GM12878 (cell line): ENCODE measurements around the gene CLEC1A. TPM values are rescaled to one million over a fixed set of nuclear protein-coding genes. Genes with fewer than 3 reads are reported as not detected.

Experiments
- ATAC-seq: fragments of 200-7000 bp; cut with Tn5 transposase; 3 replicates; pipeline ENCODE4 v1.9.1; 2020; ENCODE audit warnings: mild to moderate bottlenecking, moderate library complexity
- BruUV-seq: library from RNA; stranded (reverse); fragments of 400-500 nt; replicated peaks from 2 replicates; lab custom pipeline; 2021; lab: Mats Ljungman, UMichigan
- CTCF ChIA-PET: fragments of 300-600 bp; sonication (Branson Sonifier 250); formaldehyde crosslinking; extraction: SDS; loops from one replicate; lab custom pipeline; 2021; ENCODE audit warnings: inconsistent platforms; lab: Yijun Ruan, JAX
- POLR2A ChIA-PET: fragments of 350-600 bp; formaldehyde crosslinking; extraction: SDS; loops from one replicate; lab custom pipeline; 2021; ENCODE audit warnings: inconsistent platforms; lab: Charles Lee
- RAD21 ChIA-PET: fragments of 300-600 bp; sonication (Branson Sonifier 250); formaldehyde crosslinking; loops from one replicate; lab custom pipeline; 2023; ENCODE audit warnings: antibody characterized with exemption; ENCODE audit not compliant: unreplicated experiment; lab: Charles Lee
- SMC1A ChIA-PET: fragments of 300-600 bp; sonication (Branson Sonifier 250); formaldehyde crosslinking; loops from one replicate; lab custom pipeline; 2023; ENCODE audit not compliant: unreplicated experiment, uncharacterized antibody; lab: Charles Lee
- DNase-seq: peaks from one replicate; pipeline ENCODE4 v3.0.0-alpha.2; 2011; ENCODE audit warnings: low read depth, low spot score
- FAIRE-seq: peaks from 3 replicates; lab custom pipeline; 2011; peaks lifted over from hg19 to GRCh38; lab: Jason Lieb, UNC
- H2AFZ ChIP-seq: 2 replicates; pipeline ENCODE4 v1.6.0; 2011; ENCODE audit warnings: low read depth, low read length, control low read depth; ENCODE audit not compliant: control insufficient read depth
- H3K27ac ChIP-seq: 2 replicates; pipeline ENCODE4 v1.5.1; 2011; ENCODE audit warnings: control low read depth; ENCODE audit not compliant: control insufficient read depth, insufficient read depth
- H3K27me3 ChIP-seq, 2 experiments: replicated peaks in 1 of 2; 2 replicates each; pipeline versions ENCODE4 v1.6.0 to v1.6.1; 2011; ENCODE audit warnings: low read length in 1 of 2; ENCODE audit not compliant: control insufficient read depth in 2 of 2, insufficient read depth in 2 of 2
- H3K36me3 ChIP-seq, 2 experiments: 2 replicates each; pipeline ENCODE4 v1.5.1; 2011; ENCODE audit warnings: low read length in 1 of 2; ENCODE audit not compliant: control insufficient read depth in 2 of 2, insufficient read depth in 2 of 2
- H3K4me1 ChIP-seq: 2 replicates; pipeline ENCODE4 v1.6.1; 2011; ENCODE audit warnings: mild to moderate bottlenecking, low read length, moderate library complexity, mixed read lengths; ENCODE audit not compliant: control insufficient read depth, insufficient read depth
- H3K4me2 ChIP-seq: 2 replicates; pipeline ENCODE4 v1.6.0; 2011; ENCODE audit warnings: control low read depth; ENCODE audit not compliant: control insufficient read depth, insufficient read depth
- H3K4me3 ChIP-seq: fragments of 200-600 bp; sonication (generic); 2 replicates; pipeline ENCODE4 v1.5.1; 2016
- H3K79me2 ChIP-seq: 2 replicates; pipeline ENCODE4 v1.6.0; 2011; ENCODE audit warnings: low read length; ENCODE audit not compliant: control insufficient read depth, insufficient read depth
- H3K9ac ChIP-seq: 2 replicates; pipeline ENCODE4 v1.8.0; 2011; ENCODE audit warnings: low read length, control low read depth, mixed read lengths; ENCODE audit not compliant: control insufficient read depth, insufficient read depth
- H3K9me3 ChIP-seq: replicated peaks from 3 replicates; pipeline ENCODE4 v1.5.1; 2011; ENCODE audit warnings: mild to moderate bottlenecking, low read length; ENCODE audit not compliant: control insufficient read depth, insufficient read depth
- H4K20me1 ChIP-seq: 2 replicates; pipeline ENCODE4 v1.6.0; 2011; ENCODE audit not compliant: control insufficient read depth, insufficient read depth
- HDGF ChIP-seq: fragments of 450-650 bp; IDR thresholded peaks from 2 replicates; pipeline ENCODE4 v1.6.1; 2016; ENCODE audit warnings: antibody characterized with exemption
- MXI1 ChIP-seq: fragments of 150-350 bp; IDR thresholded peaks from 2 replicates; pipeline ENCODE4 v1.6.1; 2011; ENCODE audit warnings: low read depth, mild to moderate bottlenecking, inconsistent platforms, low read length, improper control_type of control experiment
- NFIC ChIP-seq: IDR thresholded peaks from 2 replicates; pipeline ENCODE4 v1.6.1; 2012; ENCODE audit warnings: low read depth, mild to moderate bottlenecking, inconsistent platforms, low read length, moderate library complexity
- NFXL1 ChIP-seq: fragments of 450-650 bp; IDR thresholded peaks from 2 replicates; pipeline ENCODE4 v1.6.1; 2017; ENCODE audit warnings: antibody characterized with exemption, mild to moderate bottlenecking, borderline replicate concordance
- POLR2A ChIP-seq: IDR thresholded peaks from 2 replicates; pipeline ENCODE4 v1.6.1; 2011; ENCODE audit warnings: low read depth, mild to moderate bottlenecking, low read length
- POU2F2 ChIP-seq: IDR thresholded peaks from 3 replicates; pipeline ENCODE4 v1.6.1; 2011; ENCODE audit warnings: low read depth, mild to moderate bottlenecking, low read length, borderline replicate concordance
- WGBS: methylation state at CpG from one replicate; pipeline ENCODE4 v1.1.6; 2016; ENCODE audit warnings: low lambda C conversion rate; ENCODE audit not compliant: insufficient replicate concordance, insufficient coverage; ENCODE audit errors: missing lambda C conversion rate; 5-methylcytosine and 5-hydroxymethylcytosine counted together
- in situ Hi-C: fragments of 300-500 bp; cut with MboI; formaldehyde crosslinking; loops from 9 replicates; pipeline ENCODE4 v1.14.3; 2018; ENCODE audit warnings: mixed read lengths
- intact Hi-C: fragments of 100-400 bp; cut with micrococcal nuclease; formaldehyde crosslinking; loops from one replicate; pipeline ENCODE4 v1.14.2; 2022; ENCODE audit not compliant: unreplicated experiment
- polyA plus RNA-seq, 11 experiments: library from polyadenylated mRNA; depleted of rRNA in 4 of 11; unstranded in 6 of 11; stranded (reverse) in 5 of 11; fragments of >200 nt; fragmentation: Nextera tagmentation in 4 of 11; fragmentation: Illumina TruSeq in 1 of 11; extraction: Ambion mirVana in 4 of 11; extraction: Trizol in 1 of 11; gene quantifications; 1 replicate in 1 of 11; 2 replicates in 10 of 11; pipeline versions ENCODE4 v1.2.1 to v1.2.3, GENCODE V29; 2011 to 2016; ENCODE audit warnings: inconsistent platforms in 2 of 11, missing spikeins in 2 of 11, low read depth in 1 of 11
- total RNA-seq, 4 experiments: library from RNA; depleted of rRNA in 3 of 4; stranded (reverse); fragments of >200 nt in 3 of 4; fragmentation: Illumina TruSeq in 1 of 4; extraction: Trizol in 1 of 4; gene quantifications; 2 replicates each; pipeline versions ENCODE4 v1.2.1 to v1.2.3, GENCODE V29; 2013 to 2021
- TF ChIP-seq, protein P1 (sequence below): fragments of 450-650 bp; IDR thresholded peaks from 2 replicates; pipeline ENCODE4 v1.6.1; 2016; ENCODE audit warnings: mild to moderate bottlenecking, moderate library complexity, borderline replicate concordance
- TF ChIP-seq, protein P2 (sequence below): IDR thresholded peaks from 2 replicates; pipeline ENCODE4 v1.6.1; 2012; ENCODE audit warnings: mild to moderate bottlenecking, low read depth, low read length

CLEC1A gene
- total and polyA plus RNA-seq, 10 of the 15 experiments (the other 5 are each of a cell fraction or from before 2014, with no cell fraction given): not detected

- Histone ChIP-seq H3K27me3 (no peaks in the 10 kb centered on the region; a peak in 1 of 4 replicates), H3K79me2 (no peaks in the 10 kb centered on the region), H3K9me3 (no peaks in the 10 kb centered on the region; the same call in 2 of the 3 replicates), H2AFZ (no peak overlapping the region), H4K20me1 (no peaks in the 10 kb centered on the region), H3K4me1 (no peaks in the 10 kb centered on the region), H3K27ac (no peak overlapping the region), H3K36me3 (no peaks in the 10 kb centered on the region), H3K9ac (no peak overlapping the region), H3K4me3 (no peak overlapping the region)
- RAD21 ChIA-PET: no interaction called here
- ATAC-seq (no peak), FAIRE-seq (no peak), DNase-seq (no peak)
- in situ Hi-C loops: no loop called here
- SMC1A ChIA-PET: no interaction called here
- 73% methylated on average over 3 of the region's 3 CpGs for WGBS
- CTCF ChIA-PET: interaction anchor here (0.6 to 3.3 kb wide), 3 partner anchors 9 to 370 kb away, joined by 3 to 11 read pairs (median 6); partner anchors contain the start of gene CLEC7A
- POLR2A ChIA-PET: no interaction called here
- TF ChIP-seq, protein P1, sequence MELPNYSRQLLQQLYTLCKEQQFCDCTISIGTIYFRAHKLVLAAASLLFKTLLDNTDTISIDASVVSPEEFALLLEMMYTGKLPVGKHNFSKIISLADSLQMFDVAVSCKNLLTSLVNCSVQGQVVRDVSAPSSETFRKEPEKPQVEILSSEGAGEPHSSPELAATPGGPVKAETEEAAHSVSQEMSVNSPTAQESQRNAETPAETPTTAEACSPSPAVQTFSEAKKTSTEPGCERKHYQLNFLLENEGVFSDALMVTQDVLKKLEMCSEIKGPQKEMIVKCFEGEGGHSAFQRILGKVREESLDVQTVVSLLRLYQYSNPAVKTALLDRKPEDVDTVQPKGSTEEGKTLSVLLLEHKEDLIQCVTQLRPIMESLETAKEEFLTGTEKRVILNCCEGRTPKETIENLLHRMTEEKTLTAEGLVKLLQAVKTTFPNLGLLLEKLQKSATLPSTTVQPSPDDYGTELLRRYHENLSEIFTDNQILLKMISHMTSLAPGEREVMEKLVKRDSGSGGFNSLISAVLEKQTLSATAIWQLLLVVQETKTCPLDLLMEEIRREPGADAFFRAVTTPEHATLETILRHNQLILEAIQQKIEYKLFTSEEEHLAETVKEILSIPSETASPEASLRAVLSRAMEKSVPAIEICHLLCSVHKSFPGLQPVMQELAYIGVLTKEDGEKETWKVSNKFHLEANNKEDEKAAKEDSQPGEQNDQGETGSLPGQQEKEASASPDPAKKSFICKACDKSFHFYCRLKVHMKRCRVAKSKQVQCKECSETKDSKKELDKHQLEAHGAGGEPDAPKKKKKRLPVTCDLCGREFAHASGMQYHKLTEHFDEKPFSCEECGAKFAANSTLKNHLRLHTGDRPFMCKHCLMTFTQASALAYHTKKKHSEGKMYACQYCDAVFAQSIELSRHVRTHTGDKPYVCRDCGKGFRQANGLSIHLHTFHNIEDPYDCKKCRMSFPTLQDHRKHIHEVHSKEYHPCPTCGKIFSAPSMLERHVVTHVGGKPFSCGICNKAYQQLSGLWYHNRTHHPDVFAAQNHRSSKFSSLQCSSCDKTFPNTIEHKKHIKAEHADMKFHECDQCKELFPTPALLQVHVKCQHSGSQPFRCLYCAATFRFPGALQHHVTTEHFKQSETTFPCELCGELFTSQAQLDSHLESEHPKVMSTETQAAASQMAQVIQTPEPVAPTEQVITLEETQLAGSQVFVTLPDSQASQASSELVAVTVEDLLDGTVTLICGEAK: no peak
- TF ChIP-seq HDGF (no peak), NFIC (no peak), MXI1 (no peak), POLR2A (no peak), POU2F2 (no peak), NFXL1 (no peak)
- TF ChIP-seq, protein P2, sequence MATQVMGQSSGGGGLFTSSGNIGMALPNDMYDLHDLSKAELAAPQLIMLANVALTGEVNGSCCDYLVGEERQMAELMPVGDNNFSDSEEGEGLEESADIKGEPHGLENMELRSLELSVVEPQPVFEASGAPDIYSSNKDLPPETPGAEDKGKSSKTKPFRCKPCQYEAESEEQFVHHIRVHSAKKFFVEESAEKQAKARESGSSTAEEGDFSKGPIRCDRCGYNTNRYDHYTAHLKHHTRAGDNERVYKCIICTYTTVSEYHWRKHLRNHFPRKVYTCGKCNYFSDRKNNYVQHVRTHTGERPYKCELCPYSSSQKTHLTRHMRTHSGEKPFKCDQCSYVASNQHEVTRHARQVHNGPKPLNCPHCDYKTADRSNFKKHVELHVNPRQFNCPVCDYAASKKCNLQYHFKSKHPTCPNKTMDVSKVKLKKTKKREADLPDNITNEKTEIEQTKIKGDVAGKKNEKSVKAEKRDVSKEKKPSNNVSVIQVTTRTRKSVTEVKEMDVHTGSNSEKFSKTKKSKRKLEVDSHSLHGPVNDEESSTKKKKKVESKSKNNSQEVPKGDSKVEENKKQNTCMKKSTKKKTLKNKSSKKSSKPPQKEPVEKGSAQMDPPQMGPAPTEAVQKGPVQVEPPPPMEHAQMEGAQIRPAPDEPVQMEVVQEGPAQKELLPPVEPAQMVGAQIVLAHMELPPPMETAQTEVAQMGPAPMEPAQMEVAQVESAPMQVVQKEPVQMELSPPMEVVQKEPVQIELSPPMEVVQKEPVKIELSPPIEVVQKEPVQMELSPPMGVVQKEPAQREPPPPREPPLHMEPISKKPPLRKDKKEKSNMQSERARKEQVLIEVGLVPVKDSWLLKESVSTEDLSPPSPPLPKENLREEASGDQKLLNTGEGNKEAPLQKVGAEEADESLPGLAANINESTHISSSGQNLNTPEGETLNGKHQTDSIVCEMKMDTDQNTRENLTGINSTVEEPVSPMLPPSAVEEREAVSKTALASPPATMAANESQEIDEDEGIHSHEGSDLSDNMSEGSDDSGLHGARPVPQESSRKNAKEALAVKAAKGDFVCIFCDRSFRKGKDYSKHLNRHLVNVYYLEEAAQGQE: no peak
- TF ChIP-seq, all 136 proteins: peak for 0
- intact Hi-C loops: no loop called here
- no TSS peak for BruUV-seq
- H3K4me2 ChIP-seq: no peak overlapping the region
Observed at GRCh38 chr12:10119066-10119465, 20.3 kb upstream of the CLEC1A start.
